Stomach (tissue), 4 donors: Measurements from ENCODE around the gene SULF2.

Experiments
- EP300 ChIP-seq: sonication (generic); formaldehyde crosslinking; IDR thresholded peaks from one replicate; pipeline ENCODE4 v1.6.1; 2017; ENCODE audit warnings: antibody characterized with exemption
- POLR2A ChIP-seq, 4 donors: fragments of 450-650 bp; IDR thresholded peaks; one replicate each; pipeline ENCODE4 v1.6.1; 2016; ENCODE audit warnings: antibody characterized with exemption in 4 of 4, control low read depth in 2 of 4, mild to moderate bottlenecking in 1 of 4, moderate library complexity in 1 of 4
- TF ChIP-seq, protein P1 (sequence below), 7 experiments: fragments of 450-650 bp in 4 of 7; fragments of 200-600 bp in 3 of 7; sonication (generic) in 3 of 7; IDR thresholded peaks; one replicate each; pipeline ENCODE4 v1.5.1; 2016 to 2019; ENCODE audit warnings: antibody characterized with exemption in 7 of 7, control low read depth in 2 of 7, mild to moderate bottlenecking in 1 of 7

DNA sequence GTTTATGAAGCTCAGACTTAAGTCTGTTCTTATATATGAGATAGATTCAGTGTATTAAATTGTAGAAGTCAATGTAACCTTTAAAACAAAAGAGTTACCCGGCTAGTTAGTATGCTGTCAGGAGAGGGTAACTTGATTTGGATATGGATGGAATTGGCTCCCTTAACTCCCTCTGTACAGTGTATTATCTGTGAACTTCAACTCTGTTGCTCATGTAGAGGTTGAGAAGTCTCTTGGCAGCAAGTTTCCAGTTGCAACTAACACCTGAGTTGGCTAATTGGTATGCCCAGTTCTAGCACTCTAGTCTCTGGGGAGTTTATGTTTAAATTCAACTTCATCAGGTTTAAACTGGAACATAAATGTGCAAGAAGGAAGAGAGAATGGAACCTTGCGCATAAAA is 172.6 kb downstream of the SULF2 start:
- TF ChIP-seq, protein P1, sequence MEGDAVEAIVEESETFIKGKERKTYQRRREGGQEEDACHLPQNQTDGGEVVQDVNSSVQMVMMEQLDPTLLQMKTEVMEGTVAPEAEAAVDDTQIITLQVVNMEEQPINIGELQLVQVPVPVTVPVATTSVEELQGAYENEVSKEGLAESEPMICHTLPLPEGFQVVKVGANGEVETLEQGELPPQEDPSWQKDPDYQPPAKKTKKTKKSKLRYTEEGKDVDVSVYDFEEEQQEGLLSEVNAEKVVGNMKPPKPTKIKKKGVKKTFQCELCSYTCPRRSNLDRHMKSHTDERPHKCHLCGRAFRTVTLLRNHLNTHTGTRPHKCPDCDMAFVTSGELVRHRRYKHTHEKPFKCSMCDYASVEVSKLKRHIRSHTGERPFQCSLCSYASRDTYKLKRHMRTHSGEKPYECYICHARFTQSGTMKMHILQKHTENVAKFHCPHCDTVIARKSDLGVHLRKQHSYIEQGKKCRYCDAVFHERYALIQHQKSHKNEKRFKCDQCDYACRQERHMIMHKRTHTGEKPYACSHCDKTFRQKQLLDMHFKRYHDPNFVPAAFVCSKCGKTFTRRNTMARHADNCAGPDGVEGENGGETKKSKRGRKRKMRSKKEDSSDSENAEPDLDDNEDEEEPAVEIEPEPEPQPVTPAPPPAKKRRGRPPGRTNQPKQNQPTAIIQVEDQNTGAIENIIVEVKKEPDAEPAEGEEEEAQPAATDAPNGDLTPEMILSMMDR (IDR thresholded peaks at IDR 0.05) = no peak
- TF ChIP-seq POLR2A (IDR thresholded peaks at IDR 0.05) (no peak), EP300 (no peak)
